DOHH2 (cell line): Measurements from ENCODE around the gene MAPRE3.

Source experiments
- H3F3A ChIP-seq: fragments of 200-600 bp; sonication (generic), shearing (Covaris generic); 2 replicates; pipeline ENCODE4 v1.6.0; 2016; ENCODE audit warnings: antibody characterized with exemption, mild to moderate bottlenecking; ENCODE audit not compliant: control insufficient read depth, insufficient read depth
- H3K27ac ChIP-seq: fragments of 200-600 bp; sonication (generic); 2 replicates; pipeline ENCODE4 v1.5.1; 2014; ENCODE audit warnings: low read depth, mild to moderate bottlenecking, low read length, moderate library complexity
- H3K27me3 ChIP-seq: fragments of 200-600 bp; sonication (generic); 2 replicates; pipeline ENCODE4 v1.6.1; 2014; ENCODE audit warnings: mild to moderate bottlenecking, low read length, mixed read lengths; ENCODE audit not compliant: control insufficient read depth
- H3K36me3 ChIP-seq: fragments of 200-600 bp; sonication (generic); 2 replicates; pipeline ENCODE4 v1.6.1; 2014; ENCODE audit warnings: mild to moderate bottlenecking, low read length, moderate library complexity, mixed read lengths; ENCODE audit not compliant: control insufficient read depth
- H3K4me1 ChIP-seq: fragments of 200-600 bp; sonication (generic); 2 replicates; pipeline ENCODE4 v1.6.1; 2014; ENCODE audit warnings: mild to moderate bottlenecking, low read length, mixed read lengths; ENCODE audit not compliant: control insufficient read depth
- H3K4me2 ChIP-seq: fragments of 200-600 bp; sonication (generic); 2 replicates; pipeline ENCODE4 v1.6.0; 2014; ENCODE audit warnings: mild to moderate bottlenecking, low read length, moderate library complexity
- H3K4me3 ChIP-seq: fragments of 200-600 bp; sonication (generic); 2 replicates; pipeline ENCODE4 v1.5.1; 2014; ENCODE audit warnings: mild to moderate bottlenecking, low read length, mixed read lengths
- H3K79me2 ChIP-seq: fragments of 200-600 bp; sonication (generic); 2 replicates; pipeline ENCODE4 v1.6.1; 2014; ENCODE audit warnings: mild to moderate bottlenecking, low read length, mixed read lengths; ENCODE audit not compliant: control insufficient read depth
- H3K9me2 ChIP-seq: fragments of 200-600 bp; sonication (generic); replicated peaks from 2 replicates; pipeline ENCODE4 v1.6.1; 2014; ENCODE audit warnings: mild to moderate bottlenecking, low read length, mixed read lengths; ENCODE audit not compliant: control insufficient read depth
- H3K9me3 ChIP-seq: fragments of 200-600 bp; sonication (generic); 2 replicates; pipeline ENCODE4 v1.6.1; 2014; ENCODE audit warnings: antibody characterized with exemption, low read length, mixed read lengths; ENCODE audit not compliant: control insufficient read depth, insufficient read depth
- H4K20me1 ChIP-seq: fragments of 200-600 bp; sonication (generic); 2 replicates; pipeline ENCODE4 v1.6.0; 2014; ENCODE audit warnings: low read depth, mild to moderate bottlenecking, antibody characterized with exemption, low read length, moderate library complexity; ENCODE audit not compliant: control insufficient read depth, insufficient read depth
- CTCF ChIP-seq: fragments of 200-600 bp; sonication (generic); IDR thresholded peaks from one replicate; pipeline ENCODE4 v1.5.1; 2014; ENCODE audit warnings: antibody characterized with exemption, mild to moderate bottlenecking, low read depth, low read length; ENCODE audit not compliant: poor library complexity, severe bottlenecking
- EZH2phosphoT487 ChIP-seq: fragments of 200-600 bp; sonication (generic); IDR thresholded peaks from 2 replicates; pipeline ENCODE4 v1.6.1; 2017; ENCODE audit warnings: borderline replicate concordance, mild to moderate bottlenecking, antibody characterized with exemption, low read length, moderate library complexity, mixed read lengths

Gene MAPRE3

GRCh38 chr2:27014771-27015433 is 44.5 kb downstream of the MAPRE3 start:
- Histone ChIP-seq H3K27me3 (peaks cover 20% of the 10 kb centered on the region), H3K4me3 (no peak overlapping the region), H3K36me3 (no peaks in the 10 kb centered on the region), H3K27ac (no peak overlapping the region), H3K79me2 (no peaks in the 10 kb centered on the region), H3K4me1 (no peaks in the 10 kb centered on the region), H3K9me3 (no peaks in the 10 kb centered on the region), H3K9me2 (no peaks in the 10 kb centered on the region), H4K20me1 (no peaks in the 10 kb centered on the region), H3F3A (no peaks in the 10 kb centered on the region), H3K4me2 (no peak overlapping the region)
- TF ChIP-seq EZH2phosphoT487 = no peak
- TF ChIP-seq CTCF = no peak

GRCh38 chr2:27016801-27017325 is 46.4 kb downstream of the MAPRE3 start:
- peaks cover 19% of the 10 kb centered on the region for H3K27me3 ChIP-seq
- H3F3A ChIP-seq = no peaks in the 10 kb centered on the region
- H3K27ac ChIP-seq = no peak overlapping the region
- no peak overlapping the region for H3K4me2 ChIP-seq
- no peaks in the 10 kb centered on the region for H3K4me1 ChIP-seq
- H3K9me2 ChIP-seq = no peaks in the 10 kb centered on the region
- no peak overlapping the region for H3K4me3 ChIP-seq
- TF ChIP-seq CTCF = peak; percentile 79
- no peak for TF ChIP-seq EZH2phosphoT487
- no peaks in the 10 kb centered on the region for H3K9me3 ChIP-seq
- no peaks in the 10 kb centered on the region for H3K79me2 ChIP-seq
- H3K36me3 ChIP-seq = no peaks in the 10 kb centered on the region
- no peaks in the 10 kb centered on the region for H4K20me1 ChIP-seq

GRCh38 chr2:27018142-27018541 is 47.7 kb downstream of the MAPRE3 start:
- no peaks in the 10 kb centered on the region for H3K9me2 ChIP-seq
- TF ChIP-seq CTCF (no peak), EZH2phosphoT487 (no peak)
- no peaks in the 10 kb centered on the region for H4K20me1 ChIP-seq
- no peak overlapping the region for H3K4me3 ChIP-seq
- no peak overlapping the region for H3K4me2 ChIP-seq
- no peaks in the 10 kb centered on the region for H3K9me3 ChIP-seq
- no peaks in the 10 kb centered on the region for H3K79me2 ChIP-seq
- H3K27ac ChIP-seq = no peak overlapping the region
- H3K27me3 ChIP-seq = peaks cover 10% of the 10 kb centered on the region; the same call in 1 of the 2 replicates
- H3K36me3 ChIP-seq = no peaks in the 10 kb centered on the region
- H3K4me1 ChIP-seq = no peaks in the 10 kb centered on the region
- no peaks in the 10 kb centered on the region for H3F3A ChIP-seq
